ENCODE measurements around the gene CIPC.

The CIPC gene

DNA sequence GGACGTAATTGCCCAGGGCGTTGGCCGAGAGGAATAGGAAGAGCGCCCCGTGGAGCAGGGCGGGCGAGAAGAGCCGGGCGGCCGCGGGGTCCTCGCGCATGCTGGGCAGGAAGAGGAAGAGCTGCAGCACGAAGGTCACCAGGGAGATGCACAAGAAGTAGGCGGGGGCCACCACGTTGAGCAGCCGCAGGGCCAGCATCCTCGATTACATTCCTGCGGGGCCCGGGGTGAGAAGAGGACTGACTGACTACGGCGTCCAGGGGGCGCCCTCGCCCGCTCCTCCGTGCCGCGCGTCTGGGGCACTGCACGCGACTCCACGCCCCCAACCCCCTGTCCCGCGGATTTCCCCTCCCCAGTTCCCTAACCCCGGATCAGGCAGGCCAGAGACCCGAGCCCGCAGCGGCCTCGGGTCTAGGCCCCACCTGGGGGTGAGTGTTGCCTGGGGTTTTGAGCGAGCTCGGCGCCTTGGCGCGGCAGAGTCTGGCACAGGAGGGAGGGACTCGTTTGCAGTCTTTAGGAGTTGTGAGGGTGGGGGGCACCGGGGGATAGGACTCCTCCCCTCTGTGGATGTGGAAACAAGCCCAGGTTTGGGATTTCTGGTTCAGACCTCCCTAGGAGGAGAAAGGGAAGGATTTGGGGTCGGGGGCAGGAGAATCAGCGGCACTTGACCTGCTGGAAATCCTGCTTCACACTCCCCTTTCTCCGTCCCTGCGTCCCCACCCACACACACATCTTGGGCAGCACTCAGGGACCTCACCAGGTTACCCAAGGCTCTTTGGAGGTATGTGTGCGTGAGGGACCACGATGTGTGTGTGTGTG is 41.7 kb downstream of the CIPC start:
- no peak overlapping the region for H3K27ac ChIP-seq
- TF ChIP-seq, protein P1, sequence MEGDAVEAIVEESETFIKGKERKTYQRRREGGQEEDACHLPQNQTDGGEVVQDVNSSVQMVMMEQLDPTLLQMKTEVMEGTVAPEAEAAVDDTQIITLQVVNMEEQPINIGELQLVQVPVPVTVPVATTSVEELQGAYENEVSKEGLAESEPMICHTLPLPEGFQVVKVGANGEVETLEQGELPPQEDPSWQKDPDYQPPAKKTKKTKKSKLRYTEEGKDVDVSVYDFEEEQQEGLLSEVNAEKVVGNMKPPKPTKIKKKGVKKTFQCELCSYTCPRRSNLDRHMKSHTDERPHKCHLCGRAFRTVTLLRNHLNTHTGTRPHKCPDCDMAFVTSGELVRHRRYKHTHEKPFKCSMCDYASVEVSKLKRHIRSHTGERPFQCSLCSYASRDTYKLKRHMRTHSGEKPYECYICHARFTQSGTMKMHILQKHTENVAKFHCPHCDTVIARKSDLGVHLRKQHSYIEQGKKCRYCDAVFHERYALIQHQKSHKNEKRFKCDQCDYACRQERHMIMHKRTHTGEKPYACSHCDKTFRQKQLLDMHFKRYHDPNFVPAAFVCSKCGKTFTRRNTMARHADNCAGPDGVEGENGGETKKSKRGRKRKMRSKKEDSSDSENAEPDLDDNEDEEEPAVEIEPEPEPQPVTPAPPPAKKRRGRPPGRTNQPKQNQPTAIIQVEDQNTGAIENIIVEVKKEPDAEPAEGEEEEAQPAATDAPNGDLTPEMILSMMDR (conservative IDR thresholded peaks at IDR 0.05) = peak; percentile 79
- TF ChIP-seq ZFX (IDR thresholded peaks at IDR 0.05) = no peak

DNA sequence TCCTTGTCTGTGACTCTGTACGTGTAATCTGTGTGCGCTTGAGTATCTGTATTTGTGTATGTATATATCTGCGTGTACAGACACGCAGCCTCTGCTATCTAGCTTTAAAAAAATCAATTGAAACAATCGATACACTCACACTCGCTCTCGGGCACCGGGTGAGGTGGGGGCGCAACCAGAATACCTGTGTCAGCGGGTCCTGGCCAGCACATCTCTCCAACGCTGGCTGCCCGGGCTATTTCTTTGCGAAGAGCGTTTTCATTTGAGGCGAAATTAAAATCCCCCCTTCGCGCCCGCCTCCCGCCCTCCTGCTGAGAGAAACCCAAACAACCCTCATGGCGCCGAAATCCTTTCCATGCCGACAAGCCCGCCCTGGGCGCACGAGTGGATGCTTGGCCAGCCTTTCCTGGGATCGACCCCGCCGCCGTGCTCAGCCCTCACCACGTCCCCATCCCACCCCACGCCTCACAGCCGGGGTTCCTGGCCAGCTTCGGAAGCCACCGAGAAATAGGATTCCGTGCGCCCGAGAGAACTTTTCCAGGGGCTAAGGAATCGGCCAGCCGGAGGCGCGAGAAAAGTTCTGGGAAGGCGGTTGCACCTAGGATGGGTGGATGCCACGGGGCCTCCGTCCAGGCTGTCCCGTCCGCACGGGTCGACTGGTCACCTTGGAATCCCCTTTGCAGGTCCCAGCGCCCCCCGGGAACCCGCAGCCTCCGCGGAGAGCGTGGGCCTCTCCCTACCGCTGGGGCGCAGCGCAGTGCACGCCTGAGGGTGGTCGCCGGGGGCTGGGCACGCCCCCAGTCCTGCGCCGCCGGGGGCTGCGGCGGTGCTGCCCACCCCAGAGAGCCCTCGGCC is 42.5 kb downstream of the CIPC start:
- TF ChIP-seq, protein P1 (conservative IDR thresholded peaks at IDR 0.05) = no peak
- no peak for TF ChIP-seq ZFX (IDR thresholded peaks at IDR 0.05)

DNA sequence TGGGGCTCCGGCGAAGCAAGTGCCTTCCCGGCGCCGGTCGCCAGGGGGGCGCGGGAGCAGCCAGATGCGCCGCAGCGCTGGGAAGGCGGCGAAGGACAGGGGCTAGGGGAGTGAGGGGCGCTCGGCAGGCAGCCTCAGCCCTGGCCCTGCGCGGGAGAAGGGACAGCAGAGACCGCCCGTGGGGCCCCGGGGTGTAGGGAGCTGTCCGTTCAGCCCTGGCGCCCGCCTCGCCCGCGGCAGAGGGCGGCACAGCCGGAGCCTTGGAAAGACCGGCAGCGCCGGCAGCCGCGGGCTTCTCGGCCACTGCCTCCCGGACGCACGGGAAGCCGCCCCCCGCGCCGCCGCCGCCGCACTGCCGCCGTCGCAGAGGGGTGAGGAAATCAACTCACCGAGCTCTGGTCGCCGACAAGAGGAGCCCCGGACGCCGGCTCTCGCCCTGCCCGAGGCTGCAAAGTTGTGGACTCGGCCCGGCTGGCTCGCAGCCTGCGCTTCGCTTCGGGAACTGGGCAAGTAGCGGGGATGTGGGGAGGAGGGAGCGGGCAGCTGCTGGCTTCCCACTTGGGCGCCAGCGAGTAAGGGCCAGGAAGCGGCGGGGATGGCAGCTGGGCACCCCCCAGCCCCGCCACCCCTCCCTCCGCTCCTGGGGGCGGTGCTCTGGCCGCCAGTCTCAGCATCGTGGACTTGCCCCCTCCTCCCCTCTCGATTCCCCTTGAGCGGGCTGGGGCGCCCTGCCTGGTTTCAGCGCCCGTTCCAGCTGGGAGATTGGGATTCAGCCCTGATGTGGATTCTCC is 43.4 kb downstream of the CIPC start, which contains the start of gene ZDHHC22:
Gene ZDHHC22, minus strand, starts transcription at position 578 of the 791 bp plus-strand sequence. CDS start 2,053 bp downstream, outside the sequence.
- TF ChIP-seq ZFX (IDR thresholded peaks at IDR 0.05) = no peak
- TF ChIP-seq, protein P1 (conservative IDR thresholded peaks at IDR 0.05) = peak; percentile 51
- H3K27ac ChIP-seq = no peak within 1 kb of the TSS

More for the DNA sequence above, 42.5 kb downstream of the CIPC start:
- no peak overlapping the region for H3K27ac ChIP-seq

DNA sequence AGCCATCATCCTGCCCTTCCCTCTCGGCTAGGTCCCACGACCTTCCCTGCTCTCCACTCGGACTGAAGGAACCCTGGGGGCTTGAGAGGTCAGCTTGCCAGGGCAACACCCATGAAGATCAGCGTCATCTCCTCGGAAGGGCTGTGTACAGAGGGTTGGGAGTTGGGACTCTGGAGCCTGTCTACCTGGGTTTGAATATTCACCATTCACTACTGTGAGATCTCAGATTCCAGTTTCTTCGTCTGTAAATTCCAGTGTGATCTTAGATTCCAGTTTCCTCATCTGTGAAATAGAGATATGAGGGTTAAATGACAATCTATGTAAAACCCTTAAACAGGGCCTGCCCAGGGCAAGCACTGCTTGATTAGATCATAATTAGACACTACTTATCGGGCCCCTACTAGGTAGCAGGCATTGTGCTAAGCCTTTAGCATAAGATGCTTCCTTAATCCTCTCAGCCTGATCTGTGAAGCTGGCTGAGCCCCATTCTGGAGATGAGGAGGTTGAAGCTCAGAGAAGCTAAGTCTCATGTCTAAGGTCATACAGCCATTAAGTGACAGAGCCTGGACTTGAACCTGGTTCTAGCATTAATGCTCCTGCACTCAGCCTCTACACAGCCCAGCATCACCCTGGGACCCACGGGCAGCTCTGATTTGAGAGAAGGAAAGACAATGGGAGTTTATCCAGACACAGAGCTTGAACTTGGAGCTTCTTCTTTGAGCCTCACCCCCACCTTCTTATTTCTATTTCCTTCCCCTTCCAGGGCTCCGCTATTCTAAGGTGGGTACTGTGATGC is 44.1 kb downstream of the CIPC start:
- no peak for TF ChIP-seq ZFX (IDR thresholded peaks at IDR 0.05)
- TF ChIP-seq, protein P1 (conservative IDR thresholded peaks at IDR 0.05) = no peak

DNA sequence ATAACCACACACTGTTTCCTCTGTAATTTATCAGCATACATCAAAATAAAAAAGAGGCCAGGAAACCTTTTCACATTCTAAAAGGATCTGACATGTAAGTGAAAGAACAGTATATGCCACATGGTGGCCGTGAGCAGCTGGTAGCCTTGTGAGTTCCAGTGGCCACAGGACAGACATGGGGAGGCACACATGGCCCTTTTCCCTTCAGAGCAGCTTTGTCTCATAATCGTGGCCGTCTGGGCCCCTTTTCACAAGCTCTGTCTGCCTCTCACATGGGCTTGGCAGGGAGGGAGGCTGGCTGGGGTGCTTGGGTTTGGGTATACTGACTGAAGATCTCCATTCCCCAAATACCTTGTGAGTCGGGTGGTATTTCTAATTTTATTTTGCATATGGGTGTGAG is 45.0 kb downstream of the CIPC start:
- TF ChIP-seq ZFX (IDR thresholded peaks at IDR 0.05) = no peak
- TF ChIP-seq, protein P1 (conservative IDR thresholded peaks at IDR 0.05) = no peak
- H3K27ac ChIP-seq = no peak overlapping the region

More for the DNA sequence above, 44.1 kb downstream of the CIPC start:
- no peak overlapping the region for H3K27ac ChIP-seq

DNA sequence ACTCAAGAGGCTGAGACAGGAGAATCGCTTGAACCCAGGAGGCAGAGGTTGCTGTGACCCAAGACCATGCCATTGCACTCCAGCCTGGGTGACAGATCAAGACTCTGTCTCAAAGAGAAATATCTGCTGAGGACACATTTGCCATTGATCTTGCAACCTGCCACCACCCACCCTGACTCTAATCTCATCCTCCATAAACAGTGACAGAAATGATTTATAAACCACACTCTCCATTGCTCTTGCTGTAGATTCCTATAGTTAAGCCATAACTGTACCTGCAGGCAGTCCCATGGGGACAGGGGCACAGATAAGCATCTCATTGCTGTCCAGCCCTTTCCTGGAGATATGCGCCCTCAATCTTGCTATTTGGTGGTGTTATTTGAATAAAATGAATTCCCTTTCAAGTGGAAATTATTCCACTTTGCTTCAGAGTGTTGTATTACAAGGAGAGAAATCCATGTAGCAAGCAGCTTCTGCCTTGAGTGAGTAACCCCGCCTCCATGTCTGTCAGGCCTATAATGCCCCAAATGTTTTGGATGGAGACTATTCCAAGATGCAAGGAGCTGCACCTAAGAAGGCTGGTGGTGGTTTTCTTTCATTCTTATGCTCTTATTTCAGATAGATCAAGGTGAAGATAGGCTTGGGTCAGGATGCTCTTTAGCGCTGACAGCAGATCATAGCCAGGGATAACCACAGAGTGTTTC is 46.5 kb downstream of the CIPC start:
- no peak for TF ChIP-seq ZFX (IDR thresholded peaks at IDR 0.05)
- TF ChIP-seq, protein P1 (conservative IDR thresholded peaks at IDR 0.05) = no peak
- no peak overlapping the region for H3K27ac ChIP-seq

Data from C4-2B (cell line).